SK-N-SH (cell line): ENCODE measurements around the gene MIPEP. TPM values are rescaled to one million over a fixed set of nuclear protein-coding genes. Genes with fewer than 3 reads are reported as not detected.
A peak's percentile ranks its signal among the peaks of the same experiment; 100 is the strongest.

Experiments
- CTCF ChIA-PET: fragments of 300-600, 350-600 bp; formaldehyde crosslinking; extraction: SDS; loops from one replicate; lab custom pipeline; 2021; lab: Yijun Ruan, JAX
- POLR2A ChIA-PET: fragments of 350-600 bp; sonication (Branson Sonifier 250); formaldehyde crosslinking; extraction: SDS; loops from one replicate; lab custom pipeline; 2020; ENCODE audit warnings: antibody characterized with exemption, inconsistent platforms; lab: Yijun Ruan, JAX
- DNase-seq: peaks from one replicate; pipeline ENCODE4 v3.0.0; 2012
- H2AFZ ChIP-seq: fragments of 200-600 bp; sonication (generic); 2 replicates; pipeline ENCODE4 v1.8.1; 2016; ENCODE audit warnings: antibody characterized with exemption, mild to moderate bottlenecking, low read depth
- H3F3A ChIP-seq: fragments of 200-600 bp; sonication (generic); replicated peaks from 2 replicates; pipeline ENCODE3; 2016; ENCODE audit warnings: antibody characterized with exemption, mild to moderate bottlenecking; ENCODE audit not compliant: insufficient read depth
- H3K27ac ChIP-seq, 2 experiments: fragments of 200-500 bp in 1 of 2; fragments of 200-600 bp in 1 of 2; sonication (Bioruptor generic) in 1 of 2; sonication (generic), shearing (Covaris generic) in 1 of 2; 2 replicates each; pipeline versions ENCODE4 v1.5.1 to v1.6.1; 2014 to 2016; ENCODE audit warnings: low read depth in 2 of 2, inconsistent platforms in 1 of 2, low read length in 1 of 2, mild to moderate bottlenecking in 1 of 2, mixed read lengths in 1 of 2
- H3K27me3 ChIP-seq: fragments of 200-600 bp; sonication (generic), shearing (Covaris generic); 2 replicates; pipeline ENCODE4 v1.6.1; 2016; ENCODE audit warnings: mixed run types; ENCODE audit not compliant: insufficient read depth
- H3K36me3 ChIP-seq, 2 experiments: fragments of 200-500 bp in 1 of 2; fragments of 200-600 bp in 1 of 2; sonication (Bioruptor generic) in 1 of 2; sonication (generic) in 1 of 2; replicated peaks in 1 of 2; 2 replicates each; pipeline versions ENCODE3 to v1.5.1; 2014 to 2016; ENCODE audit warnings: low read length in 1 of 2, mild to moderate bottlenecking in 1 of 2; ENCODE audit not compliant: insufficient read depth in 2 of 2, control insufficient read depth in 1 of 2
- H3K4me1 ChIP-seq, 2 experiments: fragments of 200-500 bp in 1 of 2; fragments of 200-600 bp in 1 of 2; sonication (Bioruptor generic) in 1 of 2; sonication (generic), shearing (Covaris generic) in 1 of 2; 2 replicates each; pipeline versions ENCODE4 v1.5.1 to v1.6.1; 2014 to 2016; ENCODE audit warnings: low read depth in 1 of 2, low read length in 1 of 2, mixed run types in 1 of 2; ENCODE audit not compliant: insufficient read depth in 2 of 2, control insufficient read depth in 1 of 2
- H3K4me2 ChIP-seq: fragments of 200-600 bp; sonication (generic), shearing (Covaris generic); 2 replicates; pipeline ENCODE4 v1.6.1; 2017; ENCODE audit warnings: mixed run types
- H3K4me3 ChIP-seq, 2 experiments: fragments of 200-500 bp in 1 of 2; fragments of 200-600 bp in 1 of 2; sonication (Bioruptor generic) in 1 of 2; sonication (generic), shearing (Covaris generic) in 1 of 2; 2 replicates each; pipeline versions ENCODE4 v1.5.1 to v1.8.1; 2014 to 2016; ENCODE audit warnings: low read depth in 2 of 2, inconsistent platforms in 1 of 2, low read length in 1 of 2, mild to moderate bottlenecking in 1 of 2, mixed read lengths in 1 of 2, moderate library complexity in 1 of 2
- H3K79me2 ChIP-seq: fragments of 200-600 bp; sonication (generic); 2 replicates; pipeline ENCODE4 v1.8.1; 2017; ENCODE audit warnings: mild to moderate bottlenecking; ENCODE audit not compliant: insufficient read depth
- H3K9ac ChIP-seq: fragments of 200-600 bp; sonication (generic); 2 replicates; pipeline ENCODE4 v1.6.1; 2017; ENCODE audit warnings: mixed run types
- H3K9me2 ChIP-seq: fragments of 200-600 bp; sonication (generic); 2 replicates; pipeline ENCODE4 v1.6.1; 2017; ENCODE audit warnings: mixed run types
- H3K9me3 ChIP-seq: fragments of 200-600 bp; sonication (generic); 2 replicates; pipeline ENCODE4 v1.6.1; 2017; ENCODE audit warnings: mixed run types, mild to moderate bottlenecking, moderate library complexity
- H4K20me1 ChIP-seq: fragments of 200-600 bp; sonication (generic); 2 replicates; pipeline ENCODE4 v1.6.1; 2017; ENCODE audit warnings: mild to moderate bottlenecking, mixed run types; ENCODE audit not compliant: insufficient read depth
- CTCF ChIP-seq: fragments of 200-600 bp; sonication (generic); IDR thresholded peaks from 2 replicates; pipeline ENCODE4 v1.6.1; 2017; ENCODE audit warnings: antibody characterized with exemption, mild to moderate bottlenecking, moderate library complexity
- EP300 ChIP-seq, 2 experiments: IDR thresholded peaks; 2 replicates each; pipeline versions ENCODE4 v1.4.0 to v1.6.1; 2012; ENCODE audit warnings: borderline replicate concordance in 1 of 2, low read depth in 1 of 2, low read length in 1 of 2
- FOSL2 ChIP-seq: IDR thresholded peaks from 2 replicates; pipeline ENCODE4 v1.4.0; 2012; ENCODE audit warnings: low read depth, mild to moderate bottlenecking, moderate library complexity, borderline replicate concordance
- GABPA ChIP-seq: IDR thresholded peaks from 2 replicates; pipeline ENCODE4 v1.4.0; 2012; ENCODE audit warnings: low read depth, mild to moderate bottlenecking
- JUND ChIP-seq: IDR thresholded peaks from 2 replicates; pipeline ENCODE4 v1.4.0; 2012
- NFIC ChIP-seq: IDR thresholded peaks from 2 replicates; pipeline ENCODE4 v1.4.0; 2012; ENCODE audit warnings: borderline replicate concordance
- PBX3 ChIP-seq: IDR thresholded peaks from 2 replicates; pipeline ENCODE4; 2012
- RAD21 ChIP-seq: IDR thresholded peaks from 2 replicates; pipeline ENCODE4 v1.6.1; 2012; ENCODE audit warnings: mild to moderate bottlenecking, low read length
- REST ChIP-seq: IDR thresholded peaks from 2 replicates; pipeline ENCODE4 v1.6.1; 2012; ENCODE audit warnings: mild to moderate bottlenecking, low read depth, low read length, moderate library complexity
- RXRA ChIP-seq: IDR thresholded peaks from 2 replicates; pipeline ENCODE4 v1.4.0; 2012; ENCODE audit warnings: low read depth, mild to moderate bottlenecking, borderline replicate concordance
- TCF12 ChIP-seq: IDR thresholded peaks from 2 replicates; pipeline ENCODE4 v1.4.0; 2012
- TEAD4 ChIP-seq: IDR thresholded peaks from 2 replicates; pipeline ENCODE4 v1.4.0; 2012; ENCODE audit warnings: mild to moderate bottlenecking, borderline replicate concordance; ENCODE audit not compliant: insufficient read depth
- USF1 ChIP-seq: IDR thresholded peaks from 2 replicates; pipeline ENCODE4 v1.4.0; 2012; ENCODE audit warnings: low read depth, borderline replicate concordance
- YY1 ChIP-seq: IDR thresholded peaks from 2 replicates; pipeline ENCODE4 v1.4.0; 2012; ENCODE audit warnings: low read depth, mild to moderate bottlenecking
- ZBTB33 ChIP-seq: IDR thresholded peaks from 2 replicates; pipeline ENCODE4 v1.4.0; 2012; ENCODE audit warnings: low read depth, borderline replicate concordance
- WGBS: methylation state at CpG from one replicate; pipeline ENCODE4 v1.1.6; 2017; ENCODE audit warnings: low lambda C conversion rate; 5-methylcytosine and 5-hydroxymethylcytosine counted together
- polyA plus RNA-seq, 3 experiments: library from polyadenylated mRNA; depleted of rRNA; stranded (reverse); fragments of >200 nt; gene quantifications; 2 replicates each; pipeline ENCODE4 v1.2.3, GENCODE V29; 2012

Gene MIPEP
- polyA plus RNA-seq, 1 of the 3 experiments (the other 2 are of a cell fraction) = 12.7 TPM

- no peaks in the 10 kb centered on the region for H4K20me1 ChIP-seq
- DNase-seq = no peak
- H3K9ac ChIP-seq = no peak overlapping the region
- no peak overlapping the region for H3K27ac ChIP-seq
- TF ChIP-seq GABPA (no peak), RXRA (no peak), REST (no peak), EP300 (IDR thresholded peaks at IDR 0.05; ENCODE audit: borderline replicate concordance in 1 of 2, low read depth in 1 of 2, low read length in 1 of 2) (peak in 1 of 2 experiments; percentile 33; a peak in 1 of 4 replicates), ZBTB33 (no peak), CTCF (no peak), FOSL2 (no peak), NFIC (peak; percentile 17; the same call in 1 of the 2 replicates), JUND (peak; percentile 15; the same call in 1 of the 2 replicates), TCF12 (peak; percentile 76), PBX3 (peak; percentile 38; the same call in 1 of the 2 replicates), RAD21 (no peak), YY1 (no peak), USF1 (no peak), TEAD4 (peak; percentile 33; the same call in 1 of the 2 replicates)
- ChIA-PET CTCF (interaction anchor here (1.1 to 2.5 kb wide), 2 partner anchors 42 to 311 kb away, joined by 3 to 8 read pairs; no protein-coding TSS in a partner anchor), POLR2A (no interaction called here)
- no peaks in the 10 kb centered on the region for H3K4me1 ChIP-seq
- no peaks in the 10 kb centered on the region for H3K27me3 ChIP-seq
- no peak overlapping the region for H3K4me3 ChIP-seq
- peaks cover 5% of the 10 kb centered on the region for H3F3A ChIP-seq
- no peaks in the 10 kb centered on the region for H3K36me3 ChIP-seq
- no peak overlapping the region for H2AFZ ChIP-seq
- no peak overlapping the region for H3K4me2 ChIP-seq
- no peaks in the 10 kb centered on the region for H3K79me2 ChIP-seq
- H3K9me2 ChIP-seq = no peaks in the 10 kb centered on the region
- H3K9me3 ChIP-seq = no peaks in the 10 kb centered on the region
- WGBS = 19% methylated on average over 2 of the region's 2 CpGs
These were observed 29.0 kb upstream of the MIPEP start for GRCh38 chr13:23918208-23918607.
